GM23338 (cell line): ENCODE results near the gene TAOK1. TPM values are rescaled to one million over a fixed set of nuclear protein-coding genes. Genes with fewer than 3 reads are reported as not detected.

Experiments
- ATAC-seq: fragments of 200-7000 bp; cut with Tn5 transposase; 3 replicates; pipeline ENCODE4 v1.9.1; 2020
- DNase-seq: peaks from one replicate; pipeline ENCODE4 v3.0.0-alpha.2; 2015; ENCODE audit warnings: low spot score
- H2AFZ ChIP-seq: fragments of 200-600 bp; sonication (generic); 2 replicates; pipeline ENCODE4 v1.8.0; 2016; ENCODE audit warnings: antibody characterized with exemption, mild to moderate bottlenecking, moderate library complexity
- H3F3A ChIP-seq: fragments of 200-600 bp; sonication (generic); replicated peaks from 2 replicates; pipeline ENCODE4 v1.8.0; 2017; ENCODE audit warnings: antibody characterized with exemption, mixed run types, low read depth
- H3K27ac ChIP-seq: fragments of 200-600 bp; sonication (generic); 2 replicates; pipeline ENCODE4 v1.6.1; 2016; ENCODE audit warnings: low read depth
- H3K27me3 ChIP-seq: fragments of 200-600 bp; sonication (generic); 2 replicates; pipeline ENCODE4 v1.8.0; 2016; ENCODE audit warnings: mild to moderate bottlenecking, mixed run types, moderate library complexity; ENCODE audit not compliant: insufficient read depth
- H3K36me3 ChIP-seq: fragments of 200-600 bp; sonication (generic); 2 replicates; pipeline ENCODE4 v1.8.0; 2016; ENCODE audit warnings: mild to moderate bottlenecking; ENCODE audit not compliant: insufficient read depth
- H3K4me1 ChIP-seq: fragments of 200-600 bp; sonication (generic); 2 replicates; pipeline ENCODE4 v1.8.0; 2016; ENCODE audit warnings: mild to moderate bottlenecking, moderate library complexity; ENCODE audit not compliant: insufficient read depth
- H3K4me2 ChIP-seq: fragments of 200-600 bp; sonication (generic); 2 replicates; pipeline ENCODE4 v1.7.1; 2017; ENCODE audit warnings: mixed run types
- H3K4me3 ChIP-seq: fragments of 200-600 bp; sonication (generic); 2 replicates; pipeline ENCODE4 v1.6.1; 2016; ENCODE audit warnings: mixed run types
- H3K79me2 ChIP-seq: fragments of 200-600 bp; sonication (generic); replicated peaks from 2 replicates; pipeline ENCODE4 v1.8.0; 2017; ENCODE audit warnings: mild to moderate bottlenecking; ENCODE audit not compliant: insufficient read depth
- H3K9me2 ChIP-seq: fragments of 200-600 bp; sonication (generic); 2 replicates; pipeline ENCODE4 v1.8.0; 2017; ENCODE audit not compliant: insufficient read depth
- H4K20me1 ChIP-seq: fragments of 200-600 bp; sonication (generic); replicated peaks from 2 replicates; pipeline ENCODE4 v1.8.0; 2017; ENCODE audit warnings: mild to moderate bottlenecking; ENCODE audit not compliant: insufficient read depth
- H3K27ac Mint-ChIP-seq: 2 replicates; pipeline ENCODE4 v1.8.0; 2020; ENCODE audit warnings: inconsistent platforms, mild to moderate bottlenecking, moderate library complexity, mixed read lengths
- H3K27me3 Mint-ChIP-seq: 3 replicates; pipeline ENCODE4 v1.8.0; 2022; ENCODE audit warnings: low read depth, mild to moderate bottlenecking, moderate library complexity, mixed read lengths, inconsistent platforms; ENCODE audit not compliant: insufficient read depth, poor library complexity
- H3K36me3 Mint-ChIP-seq: 3 replicates; pipeline ENCODE4 v1.8.0; 2021; ENCODE audit warnings: low read depth, mild to moderate bottlenecking, inconsistent platforms, moderate library complexity, mixed read lengths
- H3K4me1 Mint-ChIP-seq: 3 replicates; pipeline ENCODE4 v1.8.0; 2020; ENCODE audit warnings: mild to moderate bottlenecking, inconsistent platforms, mixed read lengths
- H3K4me3 Mint-ChIP-seq: 3 replicates; pipeline ENCODE4 v1.8.0; 2021; ENCODE audit warnings: moderate library complexity, mild to moderate bottlenecking, inconsistent platforms, mixed read lengths
- H3K9me3 Mint-ChIP-seq: 3 replicates; pipeline ENCODE4 v1.8.0; 2020; ENCODE audit warnings: moderate library complexity, mild to moderate bottlenecking, inconsistent platforms, mixed read lengths
- EZH2 ChIP-seq: fragments of 200-600 bp; sonication (generic); IDR thresholded peaks from one replicate; pipeline ENCODE4 v1.8.0; 2017; ENCODE audit warnings: antibody characterized with exemption, mild to moderate bottlenecking, low read depth; ENCODE audit not compliant: unreplicated experiment
- EZH2phosphoT487 ChIP-seq: fragments of 200-600 bp; sonication (generic); IDR thresholded peaks from one replicate; pipeline ENCODE4 v1.8.1; 2018; ENCODE audit warnings: antibody characterized with exemption; ENCODE audit not compliant: unreplicated experiment
- JUNB ChIP-seq: IDR thresholded peaks from one replicate; pipeline ENCODE4 v1.6.1; 2016; ENCODE audit warnings: antibody characterized with exemption; ENCODE audit not compliant: unreplicated experiment
- REST ChIP-seq: IDR thresholded peaks from one replicate; pipeline ENCODE4 v1.6.1; 2018; ENCODE audit warnings: antibody characterized with exemption; ENCODE audit not compliant: unreplicated experiment
- STAT1 ChIP-seq: IDR thresholded peaks from one replicate; pipeline ENCODE4 v1.6.1; 2016; ENCODE audit warnings: antibody characterized with exemption; ENCODE audit not compliant: unreplicated experiment
- polyA plus RNA-seq: library from polyadenylated mRNA; unstranded; fragments of >200 nt; fragmentation: Nextera tagmentation; extraction: Ambion mirVana; gene quantifications from 2 replicates; pipeline ENCODE4 v1.2.1, GENCODE V29; 2016
- total RNA-seq: library from RNA; depleted of rRNA; stranded (reverse); fragments of >200 nt; shearing (Covaris generic); gene quantifications from 2 replicates; pipeline ENCODE4 v1.2.3, GENCODE V29; 2014
- TF ChIP-seq, protein P1 (sequence below): fragments of 250-450 bp; sonication (Bioruptor Pico); IDR thresholded peaks from 2 replicates; pipeline ENCODE4 v1.5.0; 2020; ENCODE audit warnings: mild to moderate bottlenecking, moderate library complexity
- TF ChIP-seq, protein P2 (sequence below), 2 experiments: fragments of 200-600 bp in 1 of 2; sonication (generic) in 1 of 2; conservative IDR thresholded peaks; 2 replicates each; pipeline versions ENCODE4 v1.5.1 to v1.6.1; 2016 to 2017; ENCODE audit warnings: antibody characterized with exemption in 2 of 2, low read depth in 2 of 2, mild to moderate bottlenecking in 2 of 2, moderate library complexity in 1 of 2

The TAOK1 gene
- total and polyA plus RNA-seq, 2 experiments from 2014 or later, result 19.4 to 69.8 TPM

GRCh38 chr17:29357821-29358232 lies 32.3 kb upstream of the TAOK1 start (continued):
- TF ChIP-seq, protein P1, sequence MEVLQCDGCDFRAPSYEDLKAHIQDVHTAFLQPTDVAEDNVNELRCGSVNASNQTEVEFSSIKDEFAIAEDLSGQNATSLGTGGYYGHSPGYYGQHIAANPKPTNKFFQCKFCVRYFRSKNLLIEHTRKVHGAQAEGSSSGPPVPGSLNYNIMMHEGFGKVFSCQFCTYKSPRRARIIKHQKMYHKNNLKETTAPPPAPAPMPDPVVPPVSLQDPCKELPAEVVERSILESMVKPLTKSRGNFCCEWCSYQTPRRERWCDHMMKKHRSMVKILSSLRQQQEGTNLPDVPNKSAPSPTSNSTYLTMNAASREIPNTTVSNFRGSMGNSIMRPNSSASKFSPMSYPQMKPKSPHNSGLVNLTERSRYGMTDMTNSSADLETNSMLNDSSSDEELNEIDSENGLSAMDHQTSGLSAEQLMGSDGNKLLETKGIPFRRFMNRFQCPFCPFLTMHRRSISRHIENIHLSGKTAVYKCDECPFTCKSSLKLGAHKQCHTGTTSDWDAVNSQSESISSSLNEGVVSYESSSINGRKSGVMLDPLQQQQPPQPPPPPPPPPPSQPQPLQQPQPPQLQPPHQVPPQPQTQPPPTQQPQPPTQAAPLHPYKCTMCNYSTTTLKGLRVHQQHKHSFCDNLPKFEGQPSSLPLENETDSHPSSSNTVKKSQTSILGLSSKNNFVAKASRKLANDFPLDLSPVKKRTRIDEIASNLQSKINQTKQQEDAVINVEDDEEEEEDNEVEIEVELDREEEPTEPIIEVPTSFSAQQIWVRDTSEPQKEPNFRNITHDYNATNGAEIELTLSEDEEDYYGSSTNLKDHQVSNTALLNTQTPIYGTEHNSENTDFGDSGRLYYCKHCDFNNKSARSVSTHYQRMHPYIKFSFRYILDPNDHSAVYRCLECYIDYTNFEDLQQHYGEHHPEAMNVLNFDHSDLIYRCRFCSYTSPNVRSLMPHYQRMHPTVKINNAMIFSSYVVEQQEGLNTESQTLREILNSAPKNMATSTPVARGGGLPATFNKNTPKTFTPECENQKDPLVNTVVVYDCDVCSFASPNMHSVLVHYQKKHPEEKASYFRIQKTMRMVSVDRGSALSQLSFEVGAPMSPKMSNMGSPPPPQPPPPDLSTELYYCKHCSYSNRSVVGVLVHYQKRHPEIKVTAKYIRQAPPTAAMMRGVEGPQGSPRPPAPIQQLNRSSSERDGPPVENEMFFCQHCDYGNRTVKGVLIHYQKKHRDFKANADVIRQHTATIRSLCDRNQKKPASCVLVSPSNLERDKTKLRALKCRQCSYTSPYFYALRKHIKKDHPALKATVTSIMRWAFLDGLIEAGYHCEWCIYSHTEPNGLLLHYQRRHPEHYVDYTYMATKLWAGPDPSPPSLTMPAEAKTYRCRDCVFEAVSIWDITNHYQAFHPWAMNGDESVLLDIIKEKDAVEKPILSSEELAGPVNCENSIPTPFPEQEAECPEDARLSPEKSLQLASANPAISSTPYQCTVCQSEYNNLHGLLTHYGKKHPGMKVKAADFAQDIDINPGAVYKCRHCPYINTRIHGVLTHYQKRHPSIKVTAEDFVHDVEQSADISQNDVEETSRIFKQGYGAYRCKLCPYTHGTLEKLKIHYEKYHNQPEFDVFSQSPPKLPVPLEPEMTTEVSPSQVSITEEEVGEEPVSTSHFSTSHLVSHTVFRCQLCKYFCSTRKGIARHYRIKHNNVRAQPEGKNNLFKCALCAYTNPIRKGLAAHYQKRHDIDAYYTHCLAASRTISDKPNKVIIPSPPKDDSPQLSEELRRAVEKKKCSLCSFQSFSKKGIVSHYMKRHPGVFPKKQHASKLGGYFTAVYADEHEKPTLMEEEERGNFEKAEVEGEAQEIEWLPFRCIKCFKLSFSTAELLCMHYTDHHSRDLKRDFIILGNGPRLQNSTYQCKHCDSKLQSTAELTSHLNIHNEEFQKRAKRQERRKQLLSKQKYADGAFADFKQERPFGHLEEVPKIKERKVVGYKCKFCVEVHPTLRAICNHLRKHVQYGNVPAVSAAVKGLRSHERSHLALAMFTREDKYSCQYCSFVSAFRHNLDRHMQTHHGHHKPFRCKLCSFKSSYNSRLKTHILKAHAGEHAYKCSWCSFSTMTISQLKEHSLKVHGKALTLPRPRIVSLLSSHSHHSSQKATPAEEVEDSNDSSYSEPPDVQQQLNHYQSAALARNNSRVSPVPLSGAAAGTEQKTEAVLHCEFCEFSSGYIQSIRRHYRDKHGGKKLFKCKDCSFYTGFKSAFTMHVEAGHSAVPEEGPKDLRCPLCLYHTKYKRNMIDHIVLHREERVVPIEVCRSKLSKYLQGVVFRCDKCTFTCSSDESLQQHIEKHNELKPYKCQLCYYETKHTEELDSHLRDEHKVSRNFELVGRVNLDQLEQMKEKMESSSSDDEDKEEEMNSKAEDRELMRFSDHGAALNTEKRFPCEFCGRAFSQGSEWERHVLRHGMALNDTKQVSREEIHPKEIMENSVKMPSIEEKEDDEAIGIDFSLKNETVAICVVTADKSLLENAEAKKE (CRISPR knock-in tag), result no peak
- TF ChIP-seq EZH2 (no peak), JUNB (no peak), REST (no peak)

GRCh38 chr17:29358416-29358815 lies 31.7 kb upstream of the TAOK1 start:
- no peaks in the 10 kb centered on the region for H3K9me2 ChIP-seq
- ATAC-seq (no peak), DNase-seq (no peak)
- H3K27ac ChIP-seq, result no peak overlapping the region
- H3K27me3 Mint-ChIP-seq, result peaks cover 6% of the 10 kb centered on the region
- no peaks in the 10 kb centered on the region for H4K20me1 ChIP-seq
- H3K79me2 ChIP-seq, result no peaks in the 10 kb centered on the region
- H2AFZ ChIP-seq, result no peak overlapping the region
- H3K36me3 Mint-ChIP-seq, result no peaks in the 10 kb centered on the region
- no peak overlapping the region for H3K27ac Mint-ChIP-seq
- no peak overlapping the region for H3K4me3 ChIP-seq
- H3K27me3 ChIP-seq, result no peaks in the 10 kb centered on the region
- no peaks in the 10 kb centered on the region for H3K36me3 ChIP-seq
- H3K9me3 Mint-ChIP-seq, result no peaks in the 10 kb centered on the region
- no peak overlapping the region for H3K4me3 Mint-ChIP-seq
- no peak overlapping the region for H3K4me2 ChIP-seq
- H3F3A ChIP-seq, result no peaks in the 10 kb centered on the region
- H3K4me1 ChIP-seq, result no peaks in the 10 kb centered on the region
- H3K4me1 Mint-ChIP-seq, result no peaks in the 10 kb centered on the region
- TF ChIP-seq EZH2phosphoT487 (no peak), STAT1 (no peak)
- TF ChIP-seq, protein P2, sequence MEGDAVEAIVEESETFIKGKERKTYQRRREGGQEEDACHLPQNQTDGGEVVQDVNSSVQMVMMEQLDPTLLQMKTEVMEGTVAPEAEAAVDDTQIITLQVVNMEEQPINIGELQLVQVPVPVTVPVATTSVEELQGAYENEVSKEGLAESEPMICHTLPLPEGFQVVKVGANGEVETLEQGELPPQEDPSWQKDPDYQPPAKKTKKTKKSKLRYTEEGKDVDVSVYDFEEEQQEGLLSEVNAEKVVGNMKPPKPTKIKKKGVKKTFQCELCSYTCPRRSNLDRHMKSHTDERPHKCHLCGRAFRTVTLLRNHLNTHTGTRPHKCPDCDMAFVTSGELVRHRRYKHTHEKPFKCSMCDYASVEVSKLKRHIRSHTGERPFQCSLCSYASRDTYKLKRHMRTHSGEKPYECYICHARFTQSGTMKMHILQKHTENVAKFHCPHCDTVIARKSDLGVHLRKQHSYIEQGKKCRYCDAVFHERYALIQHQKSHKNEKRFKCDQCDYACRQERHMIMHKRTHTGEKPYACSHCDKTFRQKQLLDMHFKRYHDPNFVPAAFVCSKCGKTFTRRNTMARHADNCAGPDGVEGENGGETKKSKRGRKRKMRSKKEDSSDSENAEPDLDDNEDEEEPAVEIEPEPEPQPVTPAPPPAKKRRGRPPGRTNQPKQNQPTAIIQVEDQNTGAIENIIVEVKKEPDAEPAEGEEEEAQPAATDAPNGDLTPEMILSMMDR (conservative IDR thresholded peaks at IDR 0.05; ENCODE audit: low read depth in 2 of 2), result no peak
